Measurements from ENCODE around the gene EHD4. TPM values are rescaled to one million over a fixed set of nuclear protein-coding genes. Genes with fewer than 3 reads are reported as not detected.

Gene EHD4
- total RNA-seq, 4 donors from 2014 or later: 30.5 to 88.6 (median 37.8) TPM

GRCh38 chr15:41950489-41950888 lies 21.9 kb downstream of the EHD4 start:
- peak; percentile 30 for ATAC-seq (ENCODE audit: low FRiP score)
- TF ChIP-seq CTCF (IDR thresholded peaks at IDR 0.05): no peak
- no peak for DNase-seq (ENCODE audit: low spot score)

GRCh38 chr15:41950127-41950483 lies 22.3 kb downstream of the EHD4 start:
- no peak for DNase-seq (ENCODE audit: low spot score)
- TF ChIP-seq CTCF (IDR thresholded peaks at IDR 0.05): no peak
- no peak for ATAC-seq (ENCODE audit: low FRiP score)

DNA sequence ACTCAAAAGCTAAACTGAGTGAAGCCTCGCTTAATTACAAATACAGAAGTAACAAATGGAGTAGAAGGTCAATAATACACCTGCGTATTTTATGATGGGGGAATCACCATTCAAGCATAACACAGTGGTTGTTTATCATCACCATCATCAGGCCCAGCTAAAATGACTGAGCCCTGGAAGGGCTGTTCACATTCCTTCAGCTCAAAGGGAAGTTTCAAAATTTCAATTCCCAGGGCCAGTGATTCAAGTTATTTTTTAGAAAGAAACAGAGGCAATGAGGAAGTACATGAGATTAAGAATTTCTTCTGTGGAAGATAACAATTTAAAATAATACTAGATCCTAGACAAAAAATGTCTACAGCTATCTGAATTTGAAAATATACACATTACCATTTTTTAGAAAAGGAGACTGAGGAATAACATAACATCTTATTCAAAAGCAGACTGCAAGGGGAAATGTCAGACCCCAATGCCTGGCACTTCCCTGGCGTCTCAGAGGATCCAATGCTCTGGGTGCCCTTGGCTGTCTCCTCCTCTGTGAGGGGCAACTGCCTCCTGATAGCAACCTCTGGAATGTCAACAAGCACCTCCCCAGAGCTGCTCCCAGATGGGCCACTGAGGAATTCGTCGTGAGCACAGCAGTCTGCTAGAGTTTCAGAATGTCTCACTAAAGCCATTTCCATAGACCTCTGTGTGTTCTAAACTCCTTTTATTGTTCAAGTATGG lies 22.8 kb downstream of the EHD4 start:
- TF ChIP-seq CTCF (IDR thresholded peaks at IDR 0.05): no peak
- ATAC-seq (ENCODE audit: low FRiP score) (no peak), DNase-seq (ENCODE audit: low spot score) (no peak)

GRCh38 chr15:41948490-41948889 lies 23.9 kb downstream of the EHD4 start:
- ATAC-seq (ENCODE audit: low FRiP score) (no peak), DNase-seq (ENCODE audit: low spot score) (no peak)
- no peak for TF ChIP-seq CTCF (IDR thresholded peaks at IDR 0.05)

- DNase-seq (ENCODE audit: low spot score): no peak
- no peak for ATAC-seq (ENCODE audit: low FRiP score)
- TF ChIP-seq CTCF (IDR thresholded peaks at IDR 0.05): no peak
Observed at GRCh38 chr15:41946970-41947369, 25.4 kb downstream of the EHD4 start.

- DNase-seq (ENCODE audit: low spot score) (no peak), ATAC-seq (ENCODE audit: low FRiP score) (no peak)
- no peak for TF ChIP-seq CTCF (IDR thresholded peaks at IDR 0.05)
Observed at GRCh38 chr15:41945731-41946130, 26.6 kb downstream of the EHD4 start.

- DNase-seq (ENCODE audit: low spot score) (no peak), ATAC-seq (ENCODE audit: low FRiP score) (no peak)
- TF ChIP-seq CTCF (IDR thresholded peaks at IDR 0.05): no peak
Observed at GRCh38 chr15:41945221-41945620, 27.1 kb downstream of the EHD4 start.
